ENCODE data around the gene EYA2. TPM values are rescaled to one million over a fixed set of nuclear protein-coding genes. Genes with fewer than 3 reads are reported as not detected.

EYA2 gene
- total RNA-seq, 1 experiment from 2014 or later = 0.74 TPM

DNA sequence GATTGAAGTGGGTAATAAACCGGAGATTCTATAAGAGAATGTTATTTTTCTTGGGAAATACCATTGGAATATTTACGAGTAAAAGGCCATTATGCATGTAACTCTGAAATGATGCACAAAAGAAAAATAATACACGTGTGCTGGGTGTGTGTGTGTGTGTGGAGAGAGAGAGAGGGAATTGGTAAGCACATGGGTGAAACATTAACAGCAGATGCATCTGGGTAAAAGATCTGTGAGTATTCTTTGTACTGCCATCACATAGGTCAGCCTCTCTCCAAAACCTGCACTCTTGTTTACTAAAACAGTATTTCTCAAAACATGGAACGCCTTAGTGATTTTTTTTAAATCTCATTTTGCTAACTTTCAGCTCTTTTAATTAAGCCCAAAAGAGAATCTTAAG, 28.9 kb downstream of the EYA2 start:
- Histone ChIP-seq H2BK12ac (ENCODE audit: insufficient read length, low read depth, low read length) (no peak overlapping the region), H3K23ac (ENCODE audit: insufficient read length, low read depth, low read length) (no peak overlapping the region), H4K91ac (ENCODE audit: insufficient read length, low read depth, low read length) (no peak overlapping the region), H3K23me2 (ENCODE audit: insufficient read length, low read depth, low read length, poor library complexity, severe bottlenecking) (no peaks in the 10 kb centered on the region), H3K14ac (ENCODE audit: insufficient read depth, low read length) (no peak overlapping the region), H2BK20ac (ENCODE audit: low read depth, low read length, poor library complexity, severe bottlenecking) (no peak overlapping the region), H4K8ac (replicated peaks; ENCODE audit: insufficient read length, low read depth, low read length) (no peak overlapping the region), H3K27me3 (ENCODE audit: insufficient read depth, low read length) (no peaks in the 10 kb centered on the region), H3K18ac (ENCODE audit: insufficient read length, low read depth, low read length) (no peak overlapping the region), H3K4me1 (ENCODE audit: insufficient read depth, low read length) (no peaks in the 10 kb centered on the region), H3T11ph (ENCODE audit: low read length) (no peak overlapping the region), H3K9me3 (ENCODE audit: control insufficient read depth, low read depth, low read length) (no peaks in the 10 kb centered on the region), H3K27ac (ENCODE audit: insufficient read length, low read depth, low read length) (no peak overlapping the region), H4K20me1 (ENCODE audit: control insufficient read depth, insufficient read depth, insufficient read length) (no peaks in the 10 kb centered on the region), H2AK5ac (ENCODE audit: insufficient read length, low read length) (no peak overlapping the region), H2BK5ac (ENCODE audit: insufficient read length, low read length) (no peak overlapping the region), H3K4me2 (ENCODE audit: insufficient read depth, insufficient read length, low read length) (no peak overlapping the region), H2BK15ac (ENCODE audit: low read depth, low read length) (no peak overlapping the region), H3K79me2 (ENCODE audit: insufficient read depth, low read length) (no peaks in the 10 kb centered on the region), H2BK120ac (ENCODE audit: low read depth, low read length, poor library complexity, severe bottlenecking) (no peak overlapping the region), H2AFZ (ENCODE audit: low read length) (no peak overlapping the region), H3K79me1 (ENCODE audit: insufficient read depth, low read depth, low read length, poor library complexity, severe bottlenecking) (no peaks in the 10 kb centered on the region), H3K9ac (ENCODE audit: extremely low read depth, insufficient read length, low read length) (no peak overlapping the region), H4K5ac (ENCODE audit: insufficient read length, low read depth, low read length) (no peak overlapping the region), H3K4ac (ENCODE audit: low read depth, low read length) (no peak overlapping the region), H3K56ac (ENCODE audit: insufficient read length, low read depth, low read length) (no peak overlapping the region)
- Mint-ChIP-seq H3K4me3 (no peak overlapping the region), H3K4me1 (peaks cover 22 to 24% of the 10 kb centered on the region in 2 experiments), H3K36me3 (ENCODE audit: insufficient read depth in 1 of 3, low read depth in 3 of 3) (peaks cover under 1 to 17% (median 2%) of the 10 kb centered on the region in 3 experiments; a peak in 3 of 7 replicates), H3K9me3 (peaks cover 11 to 16% of the 10 kb centered on the region in 2 experiments), H3K27ac (no peak overlapping the region), H3K27me3 (ENCODE audit: low read depth) (peaks cover 5% of the 10 kb centered on the region)
- 100% methylated on average over 1 of the region's 4 CpGs for WGBS (ENCODE audit: extremely low coverage, insufficient read length, low lambda C conversion rate)
- no peak for DNase-seq
- TF ChIP-seq, protein P1, sequence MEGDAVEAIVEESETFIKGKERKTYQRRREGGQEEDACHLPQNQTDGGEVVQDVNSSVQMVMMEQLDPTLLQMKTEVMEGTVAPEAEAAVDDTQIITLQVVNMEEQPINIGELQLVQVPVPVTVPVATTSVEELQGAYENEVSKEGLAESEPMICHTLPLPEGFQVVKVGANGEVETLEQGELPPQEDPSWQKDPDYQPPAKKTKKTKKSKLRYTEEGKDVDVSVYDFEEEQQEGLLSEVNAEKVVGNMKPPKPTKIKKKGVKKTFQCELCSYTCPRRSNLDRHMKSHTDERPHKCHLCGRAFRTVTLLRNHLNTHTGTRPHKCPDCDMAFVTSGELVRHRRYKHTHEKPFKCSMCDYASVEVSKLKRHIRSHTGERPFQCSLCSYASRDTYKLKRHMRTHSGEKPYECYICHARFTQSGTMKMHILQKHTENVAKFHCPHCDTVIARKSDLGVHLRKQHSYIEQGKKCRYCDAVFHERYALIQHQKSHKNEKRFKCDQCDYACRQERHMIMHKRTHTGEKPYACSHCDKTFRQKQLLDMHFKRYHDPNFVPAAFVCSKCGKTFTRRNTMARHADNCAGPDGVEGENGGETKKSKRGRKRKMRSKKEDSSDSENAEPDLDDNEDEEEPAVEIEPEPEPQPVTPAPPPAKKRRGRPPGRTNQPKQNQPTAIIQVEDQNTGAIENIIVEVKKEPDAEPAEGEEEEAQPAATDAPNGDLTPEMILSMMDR (conservative IDR thresholded peaks at IDR 0.05) = no peak
